ENCODE measurements around the gene CBY2.

- TF ChIP-seq EZH2 (IDR thresholded peaks at IDR 0.05; ENCODE audit: insufficient read depth, low read length), result no peak
- no peak for TF ChIP-seq CTCF (IDR thresholded peaks at IDR 0.05; ENCODE audit: insufficient read depth, low read depth, low read length)
These were observed 11.5 kb upstream of the CBY2 start for GRCh38 chr13:45690636-45691035.
